ENCODE data around the gene TWF2.

The TWF2 gene

GRCh38 chr3:52237006-52237656, 1.8 kb downstream of the TWF2 start:
- ATAC-seq: no peak

DNA sequence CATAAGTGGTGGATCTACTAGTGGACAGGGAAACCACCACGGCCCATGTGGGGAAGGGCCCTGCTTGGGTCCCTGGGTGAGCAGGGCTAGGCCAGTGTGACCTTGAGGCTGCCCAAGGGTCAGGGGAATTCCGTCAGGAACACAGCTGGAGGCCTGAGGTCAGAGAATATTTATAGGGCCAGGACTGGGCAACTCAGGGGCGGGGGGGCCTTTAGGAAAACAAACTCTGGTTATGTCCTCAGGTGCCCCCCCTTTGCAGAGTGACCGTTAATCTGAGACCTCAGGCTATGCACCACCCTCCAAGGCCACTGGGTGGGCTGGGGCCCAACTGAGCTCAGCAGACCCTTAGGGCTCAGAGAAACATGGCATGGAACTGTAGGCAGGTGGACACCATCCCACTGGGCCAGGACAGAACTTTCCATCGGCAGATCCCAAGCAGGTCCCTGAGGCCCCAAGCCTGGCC, 2.5 kb downstream of the TWF2 start:
- no peak for ATAC-seq

DNA sequence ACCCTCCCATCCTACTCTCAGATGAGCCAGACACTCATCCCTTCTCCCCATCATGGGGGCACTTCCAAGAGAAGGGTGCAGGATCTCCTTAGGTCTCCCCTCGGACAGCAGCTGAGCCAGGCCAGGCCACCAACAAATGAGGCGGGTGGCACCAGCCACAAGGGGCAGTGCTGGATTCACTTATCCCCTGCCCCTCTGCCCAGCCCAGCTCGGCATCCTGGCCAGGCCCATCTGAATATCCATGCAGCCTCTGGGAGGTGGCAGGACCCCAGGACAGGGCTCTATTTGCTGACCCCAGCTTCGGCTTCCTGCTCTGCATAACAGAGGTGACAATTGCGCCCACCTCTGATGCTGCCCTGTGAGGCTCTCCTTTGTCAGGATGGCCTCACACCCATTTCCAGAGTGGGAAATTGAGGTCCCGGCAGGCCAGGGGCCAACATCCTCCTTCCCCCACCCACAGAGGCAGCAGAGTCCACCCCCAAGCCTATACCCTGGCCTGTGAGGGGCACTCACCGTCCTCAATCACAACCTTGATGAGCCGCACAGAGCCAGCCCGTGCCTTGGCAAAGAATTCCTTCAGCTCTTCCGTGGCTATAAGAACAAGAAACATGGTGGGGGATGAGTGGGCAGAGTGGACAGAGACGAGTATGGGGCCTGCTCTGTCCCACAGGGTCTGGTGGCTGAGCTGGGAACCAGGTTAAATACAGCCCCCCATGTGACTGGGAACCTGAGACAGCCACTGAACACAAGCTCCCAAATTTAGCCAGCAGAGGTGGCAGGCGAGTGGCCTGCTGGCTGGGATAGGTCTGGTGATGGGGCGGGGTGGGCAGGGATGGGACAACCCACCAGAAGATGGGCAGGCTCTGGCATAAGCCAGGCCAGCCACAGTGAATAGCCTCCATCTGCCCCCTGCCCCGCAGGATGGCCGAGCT, 4.2 kb downstream of the TWF2 start:
- no peak for ATAC-seq

DNA sequence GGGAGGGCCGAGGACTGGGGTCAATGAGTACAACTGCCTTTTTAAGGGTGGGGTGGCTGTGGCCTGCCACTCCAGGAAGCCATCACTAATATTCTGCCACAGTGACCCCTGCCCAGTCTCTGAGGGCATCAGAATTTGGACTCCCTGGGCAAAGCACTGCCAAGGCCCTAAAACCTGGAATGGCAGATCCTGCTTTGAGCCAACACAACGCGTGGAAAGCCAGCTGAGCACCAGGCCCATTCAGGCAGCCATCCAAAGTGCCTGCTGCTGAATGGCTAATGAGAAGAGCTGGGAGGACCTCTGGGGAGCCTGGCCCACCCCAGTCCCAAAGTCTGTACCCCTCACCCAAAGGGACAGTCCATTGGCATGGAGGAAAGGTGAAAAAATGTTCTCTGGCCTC, 5.0 kb downstream of the TWF2 start:
- no peak for ATAC-seq

- ATAC-seq: no peak
Measured at GRCh38 chr3:52233108-52233591, 5.8 kb downstream of the TWF2 start.

DNA sequence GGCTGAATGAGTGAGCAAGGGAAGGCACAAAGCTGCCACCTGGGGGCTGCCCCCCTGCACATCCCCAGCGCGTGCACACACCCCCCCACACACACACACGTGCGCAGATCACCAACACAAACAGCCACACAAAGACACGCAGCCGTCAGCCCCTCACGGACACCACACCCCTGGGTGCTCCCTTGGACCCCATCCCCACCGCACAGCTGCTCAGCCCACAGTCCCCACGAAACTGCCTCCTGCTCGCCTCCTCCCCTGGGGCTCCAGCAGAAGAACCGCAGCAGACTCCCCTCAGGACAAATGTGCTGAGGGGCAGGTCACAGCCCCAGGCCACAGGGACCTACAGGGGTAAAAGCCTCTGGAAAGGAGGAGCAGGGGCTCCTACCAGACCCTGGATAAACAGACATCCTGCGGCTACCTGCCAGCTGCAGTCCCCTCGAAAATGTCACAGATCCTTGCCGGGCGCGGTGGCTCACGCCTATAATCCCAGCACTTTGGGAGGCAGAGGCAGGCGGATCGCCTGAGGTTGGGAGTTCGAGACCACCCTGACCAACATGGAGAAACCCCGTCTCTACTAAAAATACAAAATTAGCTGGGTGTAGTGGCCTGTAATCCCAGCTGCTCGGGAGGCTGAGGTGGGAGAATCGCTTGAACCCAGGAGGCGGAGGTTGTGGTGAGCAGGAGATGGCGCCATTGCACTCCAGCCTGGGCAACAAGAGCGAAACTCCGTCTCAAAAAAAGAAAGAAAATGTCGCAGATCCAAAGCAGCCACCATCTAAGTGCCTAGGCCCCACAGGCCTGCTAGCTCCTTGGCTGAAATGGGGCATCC, 6.5 kb downstream of the TWF2 start:
- no peak for ATAC-seq

DNA sequence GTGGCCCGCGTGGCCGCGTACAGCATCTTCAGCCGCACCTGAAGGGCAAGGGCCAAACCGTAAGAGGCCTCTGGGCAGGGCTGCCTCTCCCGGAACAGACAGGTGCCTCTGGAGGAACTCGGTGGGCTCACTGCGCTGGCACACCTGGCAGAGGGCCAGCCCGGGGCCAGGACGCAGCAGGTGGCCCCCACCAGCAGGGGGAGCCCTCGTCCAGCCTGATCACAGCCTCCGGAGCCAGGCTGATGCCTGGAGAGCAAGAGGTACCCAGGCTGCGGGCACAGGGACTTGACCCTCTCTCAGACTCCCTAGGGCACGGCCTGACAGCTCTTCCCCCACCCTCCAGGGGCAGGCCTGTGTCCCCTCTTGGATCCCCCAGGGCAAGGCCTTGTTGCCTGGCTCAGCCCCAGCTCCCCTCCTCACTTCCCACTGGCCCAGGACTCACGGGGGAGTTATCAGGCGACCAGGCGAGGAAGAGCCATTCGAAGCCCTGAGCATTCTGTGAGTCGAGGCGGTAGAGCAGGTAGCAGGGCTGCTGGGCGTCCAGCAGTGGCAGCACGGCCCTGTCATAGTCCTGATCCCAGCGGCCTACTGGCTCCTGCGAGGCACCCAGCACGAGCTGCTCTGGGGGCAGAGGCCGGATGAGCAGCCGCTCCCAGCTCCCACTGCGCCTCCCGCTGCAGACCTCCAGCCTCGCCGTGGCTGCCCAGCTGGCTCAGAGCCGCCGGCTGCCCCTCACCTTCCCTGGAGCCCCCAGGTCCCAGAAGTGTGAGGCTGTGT, 7.3 kb downstream of the TWF2 start:
- peak; percentile 86 to 89 for ATAC-seq

DNA sequence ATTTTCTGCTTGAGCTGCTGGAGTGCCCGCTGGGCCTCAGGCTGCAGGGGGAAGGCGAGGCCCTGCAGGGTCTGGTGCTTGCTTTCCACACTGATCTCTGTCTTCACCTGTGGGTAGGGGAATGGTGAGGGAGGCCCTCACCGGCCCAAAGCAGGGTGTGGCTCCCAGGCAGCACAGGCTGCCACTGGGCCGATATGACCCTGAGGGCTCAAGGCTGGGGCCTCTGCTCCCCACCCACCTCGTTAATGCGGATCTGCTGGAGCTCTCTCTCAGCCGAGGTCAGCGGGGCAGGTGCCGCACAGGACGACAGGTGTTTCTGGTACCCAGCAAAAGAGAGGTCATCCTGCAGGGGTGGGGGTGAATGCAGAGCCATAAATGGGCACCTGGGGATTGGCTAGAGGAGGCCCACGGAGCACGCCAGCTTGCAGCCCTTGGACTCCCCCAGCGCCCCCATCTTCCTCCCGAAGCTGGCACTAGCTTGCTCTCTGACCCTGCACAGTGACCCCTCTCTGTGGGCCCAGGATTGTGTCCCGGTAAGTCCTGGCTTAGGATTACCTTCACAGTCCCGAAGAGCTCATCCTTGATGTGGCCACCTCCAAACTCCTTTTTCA, 8.0 kb downstream of the TWF2 start:
- ATAC-seq: no peak

GRCh38 chr3:52230461-52230860, 8.5 kb downstream of the TWF2 start:
- no peak for ATAC-seq

DNA sequence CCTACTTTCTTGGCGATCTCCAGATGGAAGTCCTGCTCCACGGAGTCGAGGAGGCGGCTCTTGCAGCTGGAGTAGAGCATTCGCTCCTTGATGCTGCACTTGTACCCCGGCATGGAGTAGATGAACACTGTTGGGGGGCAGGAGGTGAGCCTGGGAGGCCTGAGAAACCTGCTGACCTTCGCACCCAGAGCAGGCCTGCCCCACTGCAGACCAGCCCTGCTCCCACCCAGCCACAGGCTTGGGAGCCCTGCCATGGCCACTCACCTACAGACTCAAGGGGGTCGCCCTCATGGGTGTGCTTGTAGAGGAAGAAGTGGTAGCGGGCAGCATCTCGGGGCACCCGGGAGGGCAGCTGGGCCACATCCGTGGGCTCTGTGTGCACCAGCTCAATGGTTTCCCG, 9.3 kb downstream of the TWF2 start:
- no peak for ATAC-seq

DNA sequence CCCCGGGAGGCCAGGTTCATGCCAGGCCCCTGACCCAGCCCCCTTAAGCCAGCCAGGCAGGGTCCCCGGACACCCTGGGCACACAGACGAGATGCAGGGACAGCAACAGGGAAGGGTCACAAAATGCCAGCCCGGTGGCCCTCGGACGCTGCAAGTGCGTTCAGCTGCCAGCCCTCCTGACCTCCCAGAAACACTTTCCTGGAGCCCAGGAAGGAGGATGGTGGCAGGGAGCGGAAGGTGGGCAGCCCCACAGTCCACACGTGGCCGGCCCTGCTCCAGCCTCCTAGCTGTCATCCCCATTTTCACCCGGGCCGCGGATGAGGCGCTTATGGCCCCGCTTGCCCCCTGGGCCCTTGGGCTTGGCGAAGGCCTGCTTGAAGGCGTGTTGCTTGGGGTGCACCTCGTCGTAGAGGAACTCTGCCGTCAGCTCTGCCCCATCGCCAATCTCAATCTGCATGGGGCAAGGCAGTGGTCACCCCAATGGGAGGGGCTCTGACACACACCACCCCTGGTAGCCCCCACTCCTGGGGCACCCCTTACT, 10.1 kb downstream of the TWF2 start:
- no peak for ATAC-seq

GRCh38 chr3:52228266-52228665, 10.7 kb downstream of the TWF2 start:
- no peak for ATAC-seq

- ATAC-seq: no peak
Measured at GRCh38 chr3:52227766-52228165, 11.2 kb downstream of the TWF2 start.

GRCh38 chr3:52227117-52227516, 11.8 kb downstream of the TWF2 start:
- ATAC-seq: no peak

DNA sequence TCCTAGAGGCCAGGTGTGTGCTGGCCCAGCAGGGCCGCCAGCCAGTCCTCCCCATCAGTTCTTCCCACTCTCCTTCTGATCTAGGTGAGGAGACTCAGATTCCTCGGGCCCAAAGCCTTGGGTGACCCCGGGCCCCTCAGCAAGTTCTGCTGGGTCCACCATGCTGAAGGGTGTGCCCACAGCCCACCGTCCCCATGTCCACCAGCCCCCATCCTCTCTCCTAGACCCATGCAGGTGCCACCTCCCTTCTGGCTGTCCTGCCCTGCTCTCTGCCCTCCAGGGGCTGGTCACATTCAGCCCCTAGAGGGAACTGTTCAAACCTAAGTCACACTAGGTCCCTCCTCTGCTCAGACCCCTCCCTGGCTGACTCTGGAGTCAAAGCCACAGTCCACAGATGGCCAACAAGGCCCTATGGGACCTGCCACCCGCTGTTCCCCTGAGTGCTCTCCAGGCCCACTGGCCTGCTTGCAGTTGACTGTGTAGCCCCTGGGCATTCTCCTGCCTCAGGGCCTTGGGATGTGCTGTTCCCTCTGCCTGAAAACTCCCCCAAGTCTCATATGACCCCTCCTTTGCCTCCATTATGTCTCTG, 12.6 kb downstream of the TWF2 start:
- ATAC-seq: no peak

- ATAC-seq: peak; percentile 54 to 60
Measured at GRCh38 chr3:52225452-52226228, 13.3 kb downstream of the TWF2 start, which contains the start of gene TLR9. Gene TLR9, minus strand, starts transcription at chr3:52225645. Its CDS starts 116 bp downstream, at chr3:52225529.

DNA sequence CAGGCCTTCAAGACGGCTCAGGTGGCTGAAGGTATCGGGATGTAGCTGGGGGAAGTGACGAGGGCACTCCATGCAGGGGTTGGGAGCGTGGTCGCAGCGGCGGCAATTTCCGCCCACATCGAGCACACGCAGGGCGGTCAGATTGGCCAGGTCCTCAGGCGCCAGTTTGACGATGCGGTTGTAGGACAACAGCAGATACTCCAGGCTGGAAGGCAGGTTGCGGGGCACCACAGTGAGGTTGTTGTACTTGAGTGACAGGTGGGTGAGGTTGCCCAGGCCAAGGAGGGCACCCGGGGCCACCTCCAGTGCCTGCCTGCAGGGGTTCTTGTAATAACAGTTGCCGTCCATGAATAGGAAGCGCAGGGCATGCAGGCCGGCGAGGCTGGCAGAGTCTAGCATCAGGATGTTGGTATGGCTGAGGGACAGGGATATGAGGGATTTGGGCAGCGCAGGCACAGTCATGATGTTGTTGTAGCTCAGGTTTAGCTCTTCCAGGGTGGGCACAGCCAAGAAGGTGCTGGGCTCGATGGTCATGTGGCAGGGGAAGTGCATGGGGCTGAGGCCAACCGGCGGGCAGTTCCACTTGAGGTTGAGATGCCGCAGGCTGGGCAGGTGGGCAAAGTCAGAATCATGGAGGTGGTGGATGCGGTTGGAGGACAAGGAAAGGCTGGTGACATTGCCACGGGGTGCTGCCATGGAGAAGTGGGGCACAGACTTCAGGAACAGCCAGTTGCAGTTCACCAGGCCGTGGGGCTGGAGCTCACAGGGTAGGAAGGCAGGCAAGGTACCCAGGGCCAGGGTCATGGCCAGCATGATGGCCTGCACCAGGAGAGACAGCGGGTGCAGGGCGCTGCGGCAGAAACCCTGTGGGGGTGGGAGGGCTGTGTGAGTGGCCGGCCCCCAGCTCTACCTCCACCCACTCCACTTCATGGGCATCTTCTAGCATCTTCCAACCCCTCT, 15.2 kb downstream of the TWF2 start:
- ATAC-seq: no peak

GRCh38 chr3:52222319-52223221, 16.4 kb downstream of the TWF2 start:
- ATAC-seq: no peak

All from activated CD4-positive, CD25-positive, alpha-beta regulatory T cell treated with anti-CD3 and anti-CD28 coated beads, Interleukin-2, amount 50 U/mL, for 24 hours (primary cell).